ENCODE data around the gene ZIM2. TPM values are rescaled to one million over a fixed set of nuclear protein-coding genes. Genes with fewer than 3 reads are reported as not detected.

ZIM2 gene
- total and polyA plus RNA-seq, 10 of the 15 experiments (the other 5 are each of a cell fraction or from before 2014, with no cell fraction given) = not detected

DNA sequence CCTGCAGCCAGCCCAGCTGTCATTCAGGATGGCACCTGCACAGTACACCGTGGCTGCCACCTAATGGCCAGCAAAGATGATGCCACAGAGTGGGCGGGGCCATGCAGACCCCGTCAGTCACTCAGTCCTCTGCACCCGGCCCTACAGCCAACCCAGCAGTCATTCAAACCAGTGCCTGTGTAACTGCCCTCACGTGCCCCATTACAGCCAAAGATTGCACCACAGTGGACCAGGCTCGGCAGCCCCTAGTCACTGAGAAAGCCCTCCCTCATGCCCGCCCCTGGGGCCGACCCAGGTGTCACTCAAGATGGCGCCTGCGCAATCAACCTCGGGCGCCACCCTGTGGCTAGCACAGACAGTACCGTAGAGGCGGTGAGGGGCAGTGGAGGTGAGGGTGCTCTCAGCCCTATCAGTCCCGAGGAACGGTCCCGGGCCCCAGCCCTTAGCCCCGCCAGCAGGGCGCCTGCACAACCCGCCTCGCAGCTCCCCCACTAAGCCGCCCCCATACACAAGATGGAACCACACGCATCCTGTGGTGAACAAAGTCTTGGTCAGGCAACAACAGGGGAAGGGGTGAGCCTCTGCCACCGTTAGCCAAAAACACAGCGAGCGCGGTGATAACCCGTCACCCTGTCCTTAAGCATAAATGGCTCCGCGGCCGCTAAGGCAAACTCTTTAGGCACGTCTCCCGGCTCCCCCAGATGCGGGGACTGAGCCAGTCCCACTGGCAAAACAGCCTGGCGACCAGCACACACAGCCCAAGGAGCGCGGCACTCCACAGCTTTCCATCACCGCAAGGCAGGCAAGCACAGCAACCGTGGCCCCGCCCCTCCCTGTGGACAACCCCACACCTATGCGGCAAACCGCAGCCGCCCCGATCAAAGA lies 2.3 kb downstream of the ZIM2 start:
- Histone ChIP-seq H3K4me1 (ENCODE audit: control insufficient read depth, insufficient read depth, low read length) (no peaks in the 10 kb centered on the region), H3K27me3 (replicated peaks in 1 of 2; ENCODE audit: control insufficient read depth in 2 of 2, insufficient read depth in 2 of 2, low read length in 1 of 2) (no peaks in the 10 kb centered on the region), H3K27ac (ENCODE audit: control insufficient read depth, insufficient read depth) (no peak overlapping the region), H4K20me1 (ENCODE audit: control insufficient read depth, insufficient read depth) (no peaks in the 10 kb centered on the region), H2AFZ (ENCODE audit: control insufficient read depth, low read depth, low read length) (no peak overlapping the region), H3K9ac (ENCODE audit: control insufficient read depth, insufficient read depth, low read length) (no peak overlapping the region), H3K36me3 (ENCODE audit: control insufficient read depth in 2 of 2, insufficient read depth in 2 of 2, low read length in 1 of 2) (no peaks in the 10 kb centered on the region), H3K79me2 (ENCODE audit: control insufficient read depth, insufficient read depth, low read length) (no peaks in the 10 kb centered on the region), H3K4me2 (ENCODE audit: control insufficient read depth, insufficient read depth) (no peak overlapping the region), H3K9me3 (replicated peaks; ENCODE audit: control insufficient read depth, insufficient read depth, low read length) (peaks cover 6% of the 10 kb centered on the region; the same call in 1 of the 3 replicates), H3K4me3 (no peak overlapping the region)
- no TSS peak for BruUV-seq (replicated peaks)
- ChIA-PET POLR2A (no interaction called here), RAD21 (ENCODE audit: unreplicated experiment) (no interaction called here), CTCF (no interaction called here), SMC1A (ENCODE audit: uncharacterized antibody, unreplicated experiment) (no interaction called here)
- 61% methylated on average over 41 of the region's 44 CpGs for WGBS (ENCODE audit: insufficient coverage, insufficient replicate concordance, low lambda C conversion rate, missing lambda C conversion rate)
- FAIRE-seq (no peak), ATAC-seq (no peak), DNase-seq (ENCODE audit: low read depth, low spot score) (no peak)
- intact Hi-C loops (cut with micrococcal nuclease; ENCODE audit: unreplicated experiment) (no loop called here), in situ Hi-C loops (cut with MboI) (no loop called here)
- no peak for TF ChIP-seq CEBPZ (IDR thresholded peaks at IDR 0.05; ENCODE audit: low read depth, low read length)
- TF ChIP-seq YBX1 (IDR thresholded peaks at IDR 0.05) = no peak
- no peak for TF ChIP-seq BCL11A (IDR thresholded peaks at IDR 0.05; ENCODE audit: low read depth, low read length)
- TF ChIP-seq HCFC1 (IDR thresholded peaks at IDR 0.05; ENCODE audit: low read length) = no peak
- TF ChIP-seq, protein P1, sequence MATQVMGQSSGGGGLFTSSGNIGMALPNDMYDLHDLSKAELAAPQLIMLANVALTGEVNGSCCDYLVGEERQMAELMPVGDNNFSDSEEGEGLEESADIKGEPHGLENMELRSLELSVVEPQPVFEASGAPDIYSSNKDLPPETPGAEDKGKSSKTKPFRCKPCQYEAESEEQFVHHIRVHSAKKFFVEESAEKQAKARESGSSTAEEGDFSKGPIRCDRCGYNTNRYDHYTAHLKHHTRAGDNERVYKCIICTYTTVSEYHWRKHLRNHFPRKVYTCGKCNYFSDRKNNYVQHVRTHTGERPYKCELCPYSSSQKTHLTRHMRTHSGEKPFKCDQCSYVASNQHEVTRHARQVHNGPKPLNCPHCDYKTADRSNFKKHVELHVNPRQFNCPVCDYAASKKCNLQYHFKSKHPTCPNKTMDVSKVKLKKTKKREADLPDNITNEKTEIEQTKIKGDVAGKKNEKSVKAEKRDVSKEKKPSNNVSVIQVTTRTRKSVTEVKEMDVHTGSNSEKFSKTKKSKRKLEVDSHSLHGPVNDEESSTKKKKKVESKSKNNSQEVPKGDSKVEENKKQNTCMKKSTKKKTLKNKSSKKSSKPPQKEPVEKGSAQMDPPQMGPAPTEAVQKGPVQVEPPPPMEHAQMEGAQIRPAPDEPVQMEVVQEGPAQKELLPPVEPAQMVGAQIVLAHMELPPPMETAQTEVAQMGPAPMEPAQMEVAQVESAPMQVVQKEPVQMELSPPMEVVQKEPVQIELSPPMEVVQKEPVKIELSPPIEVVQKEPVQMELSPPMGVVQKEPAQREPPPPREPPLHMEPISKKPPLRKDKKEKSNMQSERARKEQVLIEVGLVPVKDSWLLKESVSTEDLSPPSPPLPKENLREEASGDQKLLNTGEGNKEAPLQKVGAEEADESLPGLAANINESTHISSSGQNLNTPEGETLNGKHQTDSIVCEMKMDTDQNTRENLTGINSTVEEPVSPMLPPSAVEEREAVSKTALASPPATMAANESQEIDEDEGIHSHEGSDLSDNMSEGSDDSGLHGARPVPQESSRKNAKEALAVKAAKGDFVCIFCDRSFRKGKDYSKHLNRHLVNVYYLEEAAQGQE (IDR thresholded peaks at IDR 0.05; ENCODE audit: low read depth, low read length) = no peak
- TF ChIP-seq CBX3 (IDR thresholded peaks at IDR 0.05; ENCODE audit: borderline replicate concordance, low read depth) = no peak
- TF ChIP-seq, protein P2, sequence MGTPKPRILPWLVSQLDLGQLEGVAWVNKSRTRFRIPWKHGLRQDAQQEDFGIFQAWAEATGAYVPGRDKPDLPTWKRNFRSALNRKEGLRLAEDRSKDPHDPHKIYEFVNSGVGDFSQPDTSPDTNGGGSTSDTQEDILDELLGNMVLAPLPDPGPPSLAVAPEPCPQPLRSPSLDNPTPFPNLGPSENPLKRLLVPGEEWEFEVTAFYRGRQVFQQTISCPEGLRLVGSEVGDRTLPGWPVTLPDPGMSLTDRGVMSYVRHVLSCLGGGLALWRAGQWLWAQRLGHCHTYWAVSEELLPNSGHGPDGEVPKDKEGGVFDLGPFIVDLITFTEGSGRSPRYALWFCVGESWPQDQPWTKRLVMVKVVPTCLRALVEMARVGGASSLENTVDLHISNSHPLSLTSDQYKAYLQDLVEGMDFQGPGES (IDR thresholded peaks at IDR 0.05) = no peak
- TF ChIP-seq ZNF622 (IDR thresholded peaks at IDR 0.05) = no peak
- no peak for TF ChIP-seq NKRF (conservative IDR thresholded peaks at IDR 0.05)
